ACHN (cell line): ENCODE data around the gene PAX5.

ENCODE experiments used
- DNase-seq: peaks from one replicate; pipeline ENCODE4 v3.0.0-alpha.2; 2015
- in situ Hi-C: cut with HindIII; loops from 2 replicates; pipeline ENCODE4 v1.10.0; 2017; ENCODE audit warnings: low sequenced_read_pairs, low pct_ligation_motif_present, low pct_unique_long_range_greater_than_20kb

Gene PAX5

DNA sequence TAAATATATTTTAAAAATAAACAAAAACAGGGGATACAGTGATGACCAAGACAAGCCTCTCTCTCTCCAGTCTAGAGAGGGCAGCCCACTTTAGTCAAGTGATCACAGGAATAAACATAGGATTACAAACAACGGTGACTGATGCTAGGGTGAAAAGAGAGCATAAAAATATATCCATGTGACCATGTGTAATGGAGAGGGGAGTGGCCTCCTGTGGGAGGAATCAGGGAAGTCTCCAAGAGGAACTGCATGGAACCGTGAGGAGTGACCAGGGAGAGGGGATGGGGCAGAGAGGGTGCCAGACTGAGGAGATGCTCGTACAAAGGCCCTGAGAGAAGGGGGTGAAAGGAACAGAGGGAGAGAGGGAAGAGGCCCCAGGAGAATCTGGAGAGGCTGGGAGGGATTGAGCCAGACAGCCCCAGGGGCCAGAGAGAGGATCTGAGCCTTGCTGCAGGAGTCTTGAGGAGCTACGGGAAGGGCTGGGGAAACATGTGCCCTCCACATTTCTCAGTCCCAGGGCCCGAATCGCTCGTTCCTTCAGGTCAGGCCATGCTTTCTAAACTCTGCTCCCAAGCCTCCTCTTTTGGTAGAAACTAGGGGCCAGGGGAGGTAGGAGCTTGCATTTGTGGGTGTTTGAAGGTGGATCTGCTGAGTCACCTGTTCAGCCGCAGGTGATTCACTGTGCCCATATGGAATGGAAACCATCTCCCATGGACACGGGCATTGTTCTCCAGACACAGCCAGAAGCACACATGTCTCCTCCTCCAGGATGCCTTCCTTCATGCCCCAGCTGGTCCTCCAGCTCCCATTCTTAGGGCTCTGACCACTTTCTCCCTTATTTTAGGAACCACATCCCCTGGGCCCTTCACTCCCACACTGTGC lies 63.8 kb downstream of the PAX5 start:
- DNase-seq = no peak
- in situ Hi-C loops = no loop called here

GRCh38 chr9:36969216-36969771 lies 64.8 kb downstream of the PAX5 start:
- in situ Hi-C loops = no loop called here
- no peak for DNase-seq

DNA sequence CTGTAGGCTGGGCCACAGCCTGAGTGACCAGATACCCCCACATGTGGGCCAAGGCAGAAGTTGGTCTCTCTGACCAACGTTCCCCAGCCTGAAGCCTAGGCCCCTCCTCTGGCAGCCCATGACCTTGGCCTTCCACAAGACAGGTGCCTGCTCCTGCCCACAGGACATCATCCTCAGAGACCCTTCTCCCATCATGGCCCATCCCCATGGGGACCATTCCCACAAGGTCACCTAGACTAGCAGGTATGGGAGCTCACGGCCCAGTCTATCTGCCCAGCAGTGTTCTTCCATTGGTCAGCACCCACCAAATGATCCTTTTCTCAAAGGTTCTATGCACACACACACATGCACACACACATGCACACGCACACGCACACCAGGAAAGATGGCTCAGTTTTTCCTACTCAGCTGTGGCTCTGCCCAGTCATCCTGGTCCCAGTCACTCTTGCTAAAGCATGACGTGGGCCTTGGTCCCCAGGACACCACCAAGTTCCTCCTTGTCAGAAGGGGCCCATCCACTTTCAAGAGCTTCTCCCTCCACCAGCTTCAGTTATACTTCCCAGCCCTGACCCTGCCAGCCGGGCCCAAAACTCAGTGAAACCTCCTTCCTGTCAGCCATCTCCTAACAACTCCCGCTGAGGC lies 65.4 kb downstream of the PAX5 start:
- in situ Hi-C loops = no loop called here

GRCh38 chr9:36967997-36968396 lies 66.1 kb downstream of the PAX5 start:
- DNase-seq = no peak
- in situ Hi-C loops = no loop called here

More for the DNA sequence above, 65.4 kb downstream of the PAX5 start:
- DNase-seq = no peak

DNA sequence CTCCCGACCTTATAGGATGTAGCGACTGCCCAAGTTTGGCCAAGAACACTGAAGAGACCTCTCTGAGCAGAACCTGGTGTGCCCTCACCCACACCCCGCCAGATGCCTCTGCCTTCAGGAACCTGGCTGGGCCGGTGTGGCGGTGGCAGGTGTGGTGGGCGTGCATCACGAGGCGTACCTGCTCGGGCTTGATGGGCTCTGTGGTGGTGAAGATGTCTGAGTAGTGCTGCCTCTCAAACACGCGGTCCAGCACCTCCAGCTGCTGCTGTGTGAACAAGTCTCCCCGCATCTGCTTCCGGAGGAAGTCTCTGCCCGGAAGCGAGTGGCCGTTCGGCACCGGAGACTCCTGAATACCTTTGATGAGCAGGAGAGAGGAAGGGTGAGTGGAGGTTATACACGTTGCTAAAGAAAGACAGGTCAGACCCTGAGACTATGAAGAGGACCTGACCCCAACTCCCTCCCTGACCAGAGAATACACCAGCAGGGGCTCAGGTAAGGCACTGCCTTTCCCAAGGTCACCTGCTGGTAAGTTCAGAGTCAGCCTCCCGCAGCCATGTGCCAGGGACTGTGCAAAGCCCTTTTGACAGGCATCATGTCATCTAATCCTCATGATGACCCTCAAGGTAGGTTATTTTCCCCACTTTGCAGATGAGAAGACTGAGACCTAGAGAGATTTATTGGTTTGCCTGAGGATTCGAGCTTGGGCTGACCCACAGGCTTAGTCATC lies 67.5 kb downstream of the PAX5 start:
- no peak for DNase-seq
- in situ Hi-C loops = no loop called here

DNA sequence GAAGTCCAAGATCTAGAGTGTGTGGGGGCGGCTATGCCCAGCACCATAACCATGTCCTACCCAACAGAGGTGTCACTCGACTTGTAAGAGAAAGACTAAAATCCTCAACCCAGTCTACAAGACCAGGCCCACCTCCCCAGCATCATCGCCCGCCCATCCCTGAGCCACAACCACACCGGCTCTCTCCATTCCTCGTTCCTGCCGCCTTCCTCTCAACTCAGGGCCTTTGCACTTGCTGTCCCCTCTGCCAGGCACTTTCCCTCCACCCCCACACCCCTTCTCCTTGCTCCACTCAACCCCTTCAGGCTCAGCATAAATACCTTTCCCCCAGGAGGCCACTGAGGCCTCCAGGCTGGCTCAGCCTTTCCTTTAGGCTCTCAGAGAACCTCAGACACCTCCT lies 69.3 kb downstream of the PAX5 start:
- in situ Hi-C loops = no loop called here
- no peak for DNase-seq

GRCh38 chr9:36963346-36963745 lies 70.7 kb downstream of the PAX5 start:
- DNase-seq = no peak
- in situ Hi-C loops = no loop called here

GRCh38 chr9:36962691-36963090 lies 71.4 kb downstream of the PAX5 start:
- no peak for DNase-seq
- in situ Hi-C loops = no loop called here

- no peak for DNase-seq
- in situ Hi-C loops = no loop called here
Measured at GRCh38 chr9:36961561-36962325, 72.3 kb downstream of the PAX5 start.

GRCh38 chr9:36961051-36961450 lies 73.0 kb downstream of the PAX5 start:
- in situ Hi-C loops = no loop called here
- DNase-seq = no peak

DNA sequence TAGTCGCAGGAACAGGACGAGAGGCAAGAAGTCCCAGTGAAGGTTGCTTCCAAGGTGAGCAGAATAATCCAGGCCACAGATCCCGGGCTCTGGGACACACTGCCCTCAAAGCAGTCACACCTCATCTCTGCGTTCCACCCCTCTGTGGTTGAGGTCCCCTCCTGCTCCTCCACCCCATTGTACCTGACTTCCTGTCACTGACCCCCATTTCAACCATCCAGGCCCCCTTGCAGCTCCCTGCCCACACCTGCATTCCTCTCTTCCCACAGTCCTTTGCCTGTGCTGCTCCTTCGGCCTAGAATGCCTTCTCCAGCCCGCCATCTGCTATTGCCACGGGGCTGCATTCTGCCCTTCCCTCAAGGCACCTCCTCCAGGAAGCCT lies 73.5 kb downstream of the PAX5 start:
- in situ Hi-C loops = no loop called here
- no peak for DNase-seq

- in situ Hi-C loops = no loop called here
- DNase-seq = no peak
Measured at GRCh38 chr9:36959681-36960574, 74.1 kb downstream of the PAX5 start.

- in situ Hi-C loops = no loop called here
- no peak for DNase-seq
Measured at GRCh38 chr9:36956908-36957307, 77.2 kb downstream of the PAX5 start.

DNA sequence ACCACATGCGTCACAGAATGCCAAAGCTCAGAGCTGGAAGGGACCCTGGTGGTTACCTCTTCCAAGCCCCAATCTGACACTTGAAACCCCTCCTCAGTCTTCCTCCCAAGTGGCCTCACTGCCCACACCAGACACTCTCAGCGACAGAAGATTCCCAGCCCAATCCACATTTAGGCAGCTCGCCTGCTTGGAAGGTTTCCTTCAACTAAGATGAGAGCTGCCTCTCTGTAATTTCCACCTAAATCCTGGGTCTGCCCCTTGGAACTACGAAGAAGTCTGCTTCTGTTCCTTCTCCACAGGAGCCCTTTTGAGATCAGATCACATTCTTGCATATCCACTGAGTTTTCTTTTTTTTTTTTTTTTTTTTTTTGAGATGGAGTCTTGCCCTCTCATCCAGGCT lies 83.7 kb downstream of the PAX5 start:
- in situ Hi-C loops = no loop called here
- no peak for DNase-seq

GRCh38 chr9:36949466-36949865 lies 84.6 kb downstream of the PAX5 start:
- no peak for DNase-seq
- in situ Hi-C loops = no loop called here

DNA sequence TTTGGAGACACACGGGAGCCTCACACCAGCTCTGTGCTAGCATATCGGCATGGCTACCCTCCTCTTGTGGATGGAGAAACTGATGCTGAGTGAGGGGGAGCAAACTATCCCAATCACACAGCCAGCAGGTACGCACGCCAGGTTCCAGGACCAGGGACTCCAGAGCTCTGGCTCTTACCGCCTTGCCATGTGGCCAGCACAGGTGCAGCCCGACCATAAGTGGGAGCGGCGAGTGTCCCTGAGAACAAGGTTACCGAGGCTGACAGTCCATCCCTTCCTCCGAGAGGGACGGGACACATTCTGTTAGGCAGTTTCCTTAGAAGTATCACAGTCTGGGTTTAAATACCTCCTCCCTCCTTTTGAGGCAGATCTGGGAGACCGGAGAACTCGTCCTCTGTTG lies 86.0 kb downstream of the PAX5 start:
- no peak for DNase-seq
- in situ Hi-C loops = no loop called here

DNA sequence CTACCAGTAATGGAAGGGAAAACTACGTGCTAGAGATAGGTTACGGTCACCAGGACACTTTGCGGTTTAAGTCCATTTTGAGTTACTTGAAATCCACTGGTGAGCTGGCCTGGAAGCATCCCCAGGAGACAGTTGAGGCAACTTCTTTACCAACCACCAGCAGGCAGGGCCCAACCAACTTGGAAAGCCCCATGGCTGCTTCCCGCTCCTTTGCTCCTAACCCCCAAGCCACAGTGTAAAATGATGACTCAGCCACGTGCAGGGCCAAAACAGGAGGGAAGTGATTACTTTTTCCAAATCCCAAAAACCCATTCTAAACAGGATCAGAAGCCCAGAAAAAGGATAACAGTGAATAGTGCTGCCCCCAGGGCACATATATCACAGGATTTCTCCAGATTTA lies 87.4 kb downstream of the PAX5 start:
- in situ Hi-C loops = no loop called here
- no peak for DNase-seq

DNA sequence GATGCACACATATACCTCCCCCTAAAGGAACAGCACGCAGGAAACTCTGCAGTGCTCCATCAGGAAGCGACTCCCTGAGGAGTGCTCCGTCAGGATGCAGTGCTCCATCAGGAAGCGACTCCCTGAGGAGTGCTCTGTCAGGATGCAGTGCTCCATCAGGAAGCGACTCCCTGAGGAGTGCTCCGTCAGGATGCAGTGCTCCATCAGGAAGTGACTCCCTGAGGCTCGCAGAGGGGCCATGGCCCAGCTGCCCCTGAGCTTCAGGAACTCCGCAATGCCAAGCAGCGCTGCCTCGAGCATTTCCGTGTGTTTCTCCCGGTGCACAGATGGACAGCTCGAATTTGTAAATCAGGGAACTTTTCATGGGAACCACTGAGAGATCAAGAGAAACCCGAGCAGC lies 88.1 kb downstream of the PAX5 start:
- in situ Hi-C loops = no loop called here

More for the DNA sequence above, 88.1 kb downstream of the PAX5 start:
- no peak for DNase-seq
